ENCODE data around the gene TASOR2.
A peak's percentile ranks its signal among the peaks of the same experiment; 100 is the strongest.

TASOR2 gene, protein sequence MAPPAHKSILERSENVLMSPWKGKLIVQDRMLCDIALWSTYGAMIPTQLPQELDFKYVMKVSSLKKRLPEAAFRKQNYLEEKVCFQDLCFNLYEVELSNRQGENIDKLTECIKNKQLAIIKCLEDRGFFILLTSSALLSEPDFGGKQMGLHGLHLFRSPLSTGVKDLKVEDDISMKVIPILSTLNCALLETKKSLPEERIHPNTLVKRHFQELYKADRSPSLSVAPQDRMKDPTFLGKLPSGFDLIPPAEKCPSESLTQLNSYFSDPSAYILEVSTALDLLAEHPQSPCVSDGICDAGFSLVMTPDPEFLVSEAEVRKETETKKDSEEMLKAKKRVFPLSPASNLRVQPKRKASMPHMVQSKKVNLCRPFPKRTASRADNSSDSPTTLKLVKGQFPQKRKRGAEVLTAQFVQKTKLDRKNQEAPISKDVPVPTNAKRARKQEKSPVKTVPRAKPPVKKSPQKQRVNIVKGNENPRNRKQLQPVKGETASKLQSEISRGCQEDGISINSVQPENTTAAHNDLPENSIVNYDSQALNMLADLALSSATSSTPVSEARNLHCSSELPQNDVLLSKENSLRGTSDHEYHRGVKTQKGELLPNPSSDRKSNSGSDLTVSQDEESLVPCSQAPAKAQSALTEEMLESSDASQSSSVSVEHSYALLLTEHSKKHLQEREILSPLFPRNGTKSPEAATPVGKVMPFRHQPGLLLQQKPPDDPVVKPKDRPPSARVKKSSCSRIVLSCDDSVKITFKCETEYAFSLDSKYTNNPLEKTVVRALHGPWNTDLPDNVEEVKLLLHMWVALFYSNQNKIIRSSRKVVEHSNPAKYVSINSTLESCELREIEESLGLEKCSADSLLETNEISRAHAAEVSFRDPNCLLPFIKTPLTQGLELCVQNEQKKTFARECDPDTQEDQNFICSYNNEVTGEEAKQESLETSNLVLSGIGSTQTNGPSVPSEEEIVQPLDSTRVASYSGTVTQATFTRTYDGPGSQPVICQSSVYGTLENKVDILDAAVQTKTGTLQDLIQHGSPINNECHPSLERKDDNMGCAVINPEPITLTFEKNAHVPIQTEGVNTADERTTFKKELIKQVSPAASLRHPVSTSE (N-terminal part only)

DNA sequence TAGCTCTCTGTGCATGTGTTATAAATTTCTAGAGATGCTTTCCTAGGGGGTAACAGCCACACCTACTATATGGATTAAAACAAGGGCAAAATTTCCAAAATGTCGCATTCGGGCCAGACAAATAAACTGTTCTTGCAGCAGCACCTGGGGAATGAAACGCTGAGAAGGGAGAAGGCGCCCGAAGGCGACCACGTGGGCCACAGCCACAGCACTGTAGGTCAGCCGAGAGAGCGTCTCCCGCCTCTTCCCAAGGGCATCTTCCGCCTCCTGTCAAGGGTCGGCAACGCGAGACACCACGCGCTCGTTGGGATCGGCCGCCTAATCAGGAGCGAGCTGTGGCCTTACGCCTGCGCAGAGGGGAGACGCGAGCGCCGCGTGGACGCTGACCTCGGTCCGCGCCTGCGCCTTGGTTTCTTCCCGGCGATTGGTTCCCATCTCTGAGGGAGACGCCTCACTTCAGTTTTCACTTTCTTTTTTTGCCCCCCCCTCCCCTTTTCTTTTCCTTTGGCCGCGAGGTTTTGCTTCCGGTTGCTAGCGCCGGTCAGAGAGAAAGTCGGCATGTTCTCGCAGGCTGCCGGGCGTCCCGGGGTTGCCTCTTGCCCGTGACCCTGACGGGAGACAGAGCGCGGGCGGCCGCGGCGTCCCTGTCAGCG lies at the start of gene TASOR2:
TASOR2 (plus strand) TSS at position 521 of the 653 bp plus-strand sequence. CDS start 35,805 bp downstream, outside the sequence.
- peak; percentile 87 for DNase-seq (ENCODE audit: low read depth)

DNA sequence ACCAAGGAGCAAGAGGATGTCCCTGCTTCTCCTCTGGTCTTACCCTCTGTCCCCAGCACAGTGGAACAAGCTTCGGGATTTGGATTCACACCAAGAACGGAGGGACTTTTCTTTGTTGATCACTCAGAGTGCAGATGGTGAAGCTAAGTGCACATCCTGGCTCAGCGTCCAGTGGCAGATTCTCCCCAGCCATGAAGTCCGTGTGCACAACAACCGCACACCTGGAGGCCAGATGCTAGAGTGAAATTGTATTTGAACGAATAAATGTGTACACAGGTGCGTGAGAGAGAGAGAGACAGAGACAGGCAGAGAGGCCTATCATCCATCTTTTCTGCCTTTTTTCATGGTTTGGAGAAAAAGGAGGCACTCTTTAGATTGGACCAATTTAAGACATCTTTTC lies 49.7 kb upstream of the TASOR2 start:
- DNase-seq (ENCODE audit: low read depth), result no peak

DNA sequence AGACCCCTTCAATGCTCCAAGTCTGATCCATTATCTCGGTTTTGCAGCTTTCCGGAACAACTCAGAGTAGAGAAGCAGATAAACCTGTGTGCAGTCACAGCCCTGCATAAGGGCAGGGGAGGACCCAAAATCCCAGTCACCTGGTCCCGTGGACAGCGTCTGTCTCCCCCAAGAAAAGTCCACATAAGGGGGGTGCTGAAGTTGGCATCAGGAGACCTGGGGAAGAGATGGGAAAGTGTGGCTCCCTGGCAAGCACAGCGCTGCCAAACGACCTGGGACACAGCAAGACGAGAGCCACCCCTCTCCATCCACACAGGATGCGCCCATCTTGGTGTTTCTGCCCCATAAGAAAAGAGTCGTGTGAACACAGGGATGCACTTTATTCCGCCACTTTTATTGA lies 46.1 kb upstream of the TASOR2 start:
- no peak for DNase-seq (ENCODE audit: low read depth)

DNA sequence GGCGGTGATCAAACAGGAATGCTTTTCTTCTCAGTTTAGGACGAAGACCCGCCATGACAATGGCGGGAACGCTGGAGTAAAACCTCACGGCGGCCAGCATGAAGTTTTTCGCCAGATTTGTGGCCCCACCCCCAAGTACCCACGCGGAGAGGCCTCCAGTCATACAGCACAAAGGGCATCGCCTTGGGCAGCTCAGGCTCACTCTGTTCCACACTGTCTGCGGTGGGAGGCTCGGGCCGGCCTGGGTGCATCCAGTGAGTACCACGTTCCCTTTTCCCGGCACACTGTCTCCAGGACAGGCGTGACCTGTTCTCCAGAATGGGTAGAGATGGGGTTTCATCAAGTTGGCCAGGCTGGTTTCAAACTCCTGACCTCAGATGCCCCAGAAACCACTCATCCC lies 45.6 kb upstream of the TASOR2 start:
- no peak for DNase-seq (ENCODE audit: low read depth)

DNA sequence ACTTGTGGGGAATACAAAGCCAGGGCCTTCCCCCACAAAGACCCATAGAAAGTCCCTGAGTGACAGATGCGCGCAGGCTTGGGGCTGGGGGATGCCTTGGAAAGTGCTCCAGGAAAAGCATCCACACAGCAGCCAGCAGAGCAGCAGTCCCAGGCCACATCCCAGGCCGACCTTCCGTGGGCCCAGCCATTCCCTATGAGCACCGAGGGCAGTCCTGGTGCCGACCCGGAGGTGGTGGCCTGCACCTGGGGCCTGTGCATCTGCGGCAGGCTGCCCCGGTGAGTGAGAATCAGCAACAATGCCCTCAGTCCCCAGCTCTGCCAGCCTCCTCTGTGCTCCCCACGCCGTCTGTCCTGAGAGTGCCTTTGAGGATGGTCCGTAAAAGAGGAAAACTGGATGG lies 44.6 kb upstream of the TASOR2 start:
- DNase-seq (ENCODE audit: low read depth), result no peak

DNA sequence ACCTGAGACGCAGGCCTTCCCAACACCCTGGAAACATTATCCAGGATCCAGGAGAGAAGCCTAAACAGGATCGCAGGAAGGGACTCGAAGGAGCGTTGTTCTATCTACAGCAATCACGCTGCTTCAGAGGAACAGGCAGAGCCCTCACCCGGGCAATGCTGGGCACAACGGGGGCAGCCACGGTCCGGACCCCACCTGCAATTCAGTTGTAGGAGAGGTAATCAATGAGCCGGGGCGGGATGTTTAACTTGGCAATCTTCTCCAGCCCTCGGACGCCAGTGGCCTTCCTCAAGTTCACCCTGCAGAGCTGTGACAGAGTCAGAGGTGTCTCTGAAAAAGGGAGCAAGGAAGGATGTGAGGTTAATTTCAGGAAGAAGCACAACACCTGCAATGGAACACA lies 44.1 kb upstream of the TASOR2 start:
- DNase-seq (ENCODE audit: low read depth), result no peak

DNA sequence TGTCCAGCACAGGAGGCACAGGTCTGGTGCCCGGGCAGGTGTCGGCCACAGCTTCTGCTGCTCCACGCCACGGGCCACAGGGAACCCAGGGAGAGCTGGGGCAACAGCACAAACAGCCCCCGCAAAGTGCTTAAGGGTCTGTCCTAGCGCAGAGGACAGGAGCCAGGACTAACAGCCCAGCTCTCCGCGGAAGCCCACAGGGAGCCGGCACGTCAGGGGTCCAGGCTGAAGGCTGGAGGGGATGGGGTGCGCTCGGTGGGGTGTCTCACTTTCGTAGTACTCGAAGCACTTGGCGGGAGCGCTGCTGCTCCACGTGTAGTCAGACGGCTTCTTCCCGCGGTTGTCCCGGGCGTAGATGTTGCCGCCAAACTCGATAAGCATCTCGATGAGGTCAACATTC lies 43.1 kb upstream of the TASOR2 start:
- DNase-seq (ENCODE audit: low read depth), result no peak

DNA sequence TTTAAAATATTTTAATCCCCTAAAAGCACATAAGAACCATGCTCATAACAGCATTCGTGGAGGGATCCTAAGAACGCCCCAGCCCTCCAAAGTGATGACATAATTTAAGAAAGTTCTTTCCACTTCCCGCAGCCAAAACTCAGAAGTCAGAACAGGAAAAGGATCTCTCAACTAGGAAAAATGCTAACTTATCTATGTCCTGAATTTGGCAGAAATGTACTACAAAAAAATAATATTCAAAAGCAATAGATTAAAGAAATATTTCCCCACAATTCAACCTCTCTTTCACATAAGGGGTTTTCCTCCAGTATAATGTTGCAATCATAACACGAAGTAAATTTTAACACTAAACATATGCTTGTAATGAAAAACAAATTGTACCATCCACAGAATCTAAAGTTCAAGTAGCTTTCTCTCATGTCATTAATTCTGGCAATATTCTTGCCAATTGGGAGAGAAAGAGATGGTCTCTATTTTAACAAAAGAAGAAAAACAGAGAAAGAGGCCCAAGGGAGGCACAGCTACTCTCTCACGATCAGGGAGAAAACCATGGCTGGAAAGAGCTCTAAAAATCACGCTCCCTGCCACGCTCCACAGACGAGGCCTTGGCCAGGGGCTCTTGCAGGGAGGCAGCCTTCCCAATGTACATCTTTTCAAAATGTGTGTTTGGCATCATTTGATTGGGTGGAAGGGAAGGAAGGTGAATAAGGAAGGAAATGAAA lies 41.1 kb upstream of the TASOR2 start:
- DNase-seq (ENCODE audit: low read depth), result no peak

DNA sequence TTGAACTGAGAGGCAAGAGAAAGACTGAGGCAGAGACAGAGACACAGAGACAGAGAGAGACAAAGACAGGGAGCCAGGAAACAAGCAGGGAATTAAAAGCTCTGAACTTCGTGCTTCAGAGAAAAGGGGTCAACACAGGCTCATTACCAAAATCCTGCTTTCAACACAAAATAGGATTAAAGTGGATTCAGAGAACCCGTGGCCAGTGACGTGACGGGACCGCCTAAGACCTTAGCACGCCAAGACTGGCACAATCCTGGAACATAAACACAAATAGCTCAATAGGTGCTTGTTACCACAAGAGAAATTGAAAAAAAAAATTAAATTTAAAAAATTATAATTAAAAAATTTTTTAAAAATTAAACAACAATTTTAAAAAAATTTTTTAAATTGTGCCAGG lies 39.7 kb upstream of the TASOR2 start:
- DNase-seq (ENCODE audit: low read depth), result no peak

DNA sequence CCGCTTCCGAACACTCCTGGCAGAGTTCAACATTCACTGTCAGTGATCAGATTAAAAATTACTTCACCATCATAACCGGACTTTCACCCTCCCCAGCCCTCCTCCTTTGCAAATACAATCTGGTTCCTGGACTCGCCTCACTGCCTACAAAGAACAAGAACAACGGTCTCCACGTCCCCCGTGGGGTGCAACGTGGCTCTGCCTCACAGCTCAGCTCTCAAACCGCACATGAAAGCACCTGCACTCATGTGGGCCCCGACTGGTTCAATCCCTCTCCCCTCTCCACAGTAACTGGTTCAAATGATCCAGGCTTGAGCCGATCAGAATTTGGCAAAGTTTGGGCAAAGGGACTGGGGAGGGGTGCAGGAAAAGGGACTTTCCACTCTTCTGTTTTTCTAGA lies 39.3 kb upstream of the TASOR2 start:
- no peak for DNase-seq (ENCODE audit: low read depth)

DNA sequence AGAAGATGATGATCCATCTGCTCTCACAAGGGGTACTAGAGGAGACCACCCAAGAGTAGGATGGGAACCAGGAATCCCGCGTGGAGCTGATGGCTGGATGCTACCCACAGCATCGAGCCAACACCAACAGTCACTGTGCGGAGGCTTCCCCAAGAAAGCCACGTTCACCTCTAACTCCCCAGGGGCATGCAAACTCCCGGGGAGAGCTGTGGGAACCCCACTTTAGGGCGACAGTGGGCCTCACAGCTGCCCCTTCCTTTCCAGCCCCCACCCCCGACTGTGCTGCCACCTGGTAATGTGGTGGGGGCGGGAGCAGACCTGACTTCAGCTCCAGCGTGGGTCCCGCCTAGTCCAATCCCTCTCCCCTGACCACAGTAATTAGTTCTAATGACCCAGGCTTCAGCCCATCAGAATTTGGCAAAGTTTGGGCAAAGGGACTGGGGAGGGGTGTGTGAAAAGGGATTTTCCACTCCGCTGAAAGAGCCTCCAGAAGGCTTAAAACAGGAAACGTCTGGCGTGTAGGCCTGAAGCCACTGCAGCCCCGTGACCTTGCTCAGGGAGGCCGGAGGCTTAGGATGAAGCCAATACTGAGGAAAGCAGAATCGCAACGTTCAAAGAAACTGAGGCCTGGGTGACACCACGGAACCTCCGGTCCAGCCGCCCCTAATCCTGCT lies 38.6 kb upstream of the TASOR2 start:
- no peak for DNase-seq (ENCODE audit: low read depth)

DNA sequence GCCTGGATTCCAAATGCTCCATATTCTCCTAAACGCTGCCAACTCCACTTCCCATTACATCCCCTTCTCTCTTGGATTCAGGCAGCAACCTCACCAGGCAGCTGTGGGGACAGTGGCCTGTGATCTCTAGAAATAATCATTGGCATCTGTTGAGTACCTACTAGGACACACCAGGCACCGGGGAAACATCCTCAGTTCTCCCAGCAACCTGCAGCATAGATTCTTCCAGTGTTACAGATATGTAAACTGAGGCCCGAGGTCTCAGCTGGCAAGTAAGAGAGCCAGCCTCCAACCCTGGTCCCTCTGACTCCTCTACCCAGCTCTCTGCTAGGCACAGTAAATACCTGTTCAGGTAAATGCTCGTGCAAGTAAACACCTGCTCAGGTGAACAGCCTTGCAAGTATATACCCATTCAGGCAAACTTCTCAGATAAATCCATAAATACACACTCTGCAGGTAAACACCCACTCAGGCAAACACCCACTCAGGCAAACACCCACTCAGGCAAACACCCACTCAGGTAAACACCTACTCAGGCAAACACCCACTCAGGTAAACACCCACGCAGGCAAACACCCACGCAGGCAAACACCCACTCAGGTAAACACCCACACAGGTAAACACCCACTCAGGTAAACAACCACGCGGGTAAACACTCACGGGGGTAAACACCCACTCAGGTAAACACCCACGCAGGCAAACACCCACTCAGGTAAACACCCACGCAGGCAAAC lies 37.0 kb upstream of the TASOR2 start:
- DNase-seq (ENCODE audit: low read depth), result no peak

DNA sequence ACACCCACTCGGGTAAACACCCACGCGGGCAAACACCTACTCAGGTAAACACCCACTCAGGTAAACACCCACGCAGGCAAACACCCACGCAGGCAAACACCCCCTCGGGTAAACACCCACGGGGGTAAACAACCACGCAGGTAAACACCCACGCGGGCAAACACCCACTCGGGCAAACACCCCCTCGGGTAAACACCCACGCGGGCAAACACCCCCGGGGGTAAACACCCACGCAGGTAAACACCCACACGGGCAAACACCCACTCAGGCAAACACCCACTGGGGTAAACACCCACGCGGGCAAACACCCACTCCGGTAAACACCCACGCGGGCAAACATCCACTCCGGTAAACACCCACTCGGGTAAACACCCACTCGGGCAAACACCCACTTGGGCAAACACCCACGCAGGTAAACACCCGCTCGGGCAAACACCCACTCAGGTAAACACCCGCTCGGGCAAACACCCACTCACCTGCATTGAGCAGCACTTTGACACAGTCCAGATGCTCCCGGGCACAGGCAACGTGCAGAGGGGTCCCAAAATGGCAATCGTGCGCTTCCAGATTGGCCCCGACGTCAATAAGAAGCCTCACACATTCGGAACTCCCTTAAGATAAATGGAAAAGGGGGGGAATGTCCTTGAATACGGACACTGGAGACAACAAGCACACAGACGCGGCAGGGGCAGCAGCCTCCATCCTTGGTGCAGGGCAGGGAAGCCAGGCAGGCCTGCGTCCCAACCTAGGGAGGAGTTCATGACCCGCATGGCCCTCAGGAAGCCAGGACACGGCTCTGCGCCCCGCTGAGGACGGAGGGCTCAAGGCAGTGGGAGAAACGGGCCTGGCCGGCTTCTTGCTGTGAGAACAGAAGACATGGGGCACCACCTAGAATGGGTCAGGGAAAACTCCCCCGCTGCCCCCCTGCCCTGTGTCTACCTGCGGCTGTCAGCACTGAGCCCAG lies 35.9 kb upstream of the TASOR2 start:
- DNase-seq (ENCODE audit: low read depth), result no peak

DNA sequence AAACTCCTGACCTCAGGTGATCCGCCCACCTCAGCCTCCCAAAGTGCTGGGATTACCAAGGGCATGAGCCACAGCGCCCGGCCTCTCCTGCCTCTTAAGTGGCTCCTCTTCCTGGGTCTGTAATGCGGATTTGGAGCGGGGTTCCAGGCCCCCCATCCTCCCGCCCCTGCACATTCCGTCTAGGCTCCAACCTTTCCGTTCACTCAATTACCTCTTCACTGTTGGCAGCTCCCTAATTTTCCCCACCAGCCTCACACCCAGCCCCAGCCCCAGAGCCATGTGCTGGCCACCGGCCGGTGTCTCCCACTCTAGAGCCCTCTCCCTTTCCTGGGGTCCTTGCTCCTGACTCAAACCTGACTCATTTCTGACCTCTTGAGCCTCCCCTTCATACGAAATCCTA lies 34.9 kb upstream of the TASOR2 start:
- DNase-seq (ENCODE audit: low read depth), result no peak

DNA sequence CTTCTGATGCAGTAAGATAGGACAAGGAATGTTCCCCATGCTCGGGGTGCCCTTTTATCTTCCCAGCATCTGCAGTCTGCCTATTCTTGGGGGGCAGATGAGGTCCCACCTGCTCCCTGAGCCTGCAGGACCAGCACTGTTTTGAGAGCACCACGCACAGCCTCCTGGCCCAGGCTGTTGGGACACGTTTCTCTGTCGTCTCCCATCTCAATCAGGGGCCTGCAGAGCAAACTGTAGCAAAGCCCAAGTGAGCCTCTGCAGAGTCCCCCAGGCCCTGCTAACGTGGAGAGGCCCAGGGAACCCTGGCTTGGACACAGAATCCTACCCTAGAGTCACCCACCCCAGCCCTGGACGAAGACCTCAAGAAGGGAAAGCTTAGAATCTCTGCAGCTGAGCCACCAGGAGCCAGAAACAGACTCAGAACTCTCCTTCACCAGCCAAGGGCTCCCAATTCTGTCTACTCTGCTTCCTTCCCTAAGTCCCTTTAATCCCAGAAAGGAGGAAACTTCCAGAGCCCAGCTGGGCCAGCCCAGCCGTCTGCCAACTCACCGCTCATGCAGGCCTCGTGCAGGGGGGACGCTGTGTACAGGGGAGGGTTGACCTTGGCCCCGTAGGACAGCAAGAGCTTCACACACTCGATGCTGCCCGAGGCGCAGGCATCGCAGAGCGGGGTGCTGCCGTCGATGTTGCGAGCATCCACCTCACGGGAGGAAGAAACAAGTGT lies 33.8 kb upstream of the TASOR2 start:
- no peak for DNase-seq (ENCODE audit: low read depth)

DNA sequence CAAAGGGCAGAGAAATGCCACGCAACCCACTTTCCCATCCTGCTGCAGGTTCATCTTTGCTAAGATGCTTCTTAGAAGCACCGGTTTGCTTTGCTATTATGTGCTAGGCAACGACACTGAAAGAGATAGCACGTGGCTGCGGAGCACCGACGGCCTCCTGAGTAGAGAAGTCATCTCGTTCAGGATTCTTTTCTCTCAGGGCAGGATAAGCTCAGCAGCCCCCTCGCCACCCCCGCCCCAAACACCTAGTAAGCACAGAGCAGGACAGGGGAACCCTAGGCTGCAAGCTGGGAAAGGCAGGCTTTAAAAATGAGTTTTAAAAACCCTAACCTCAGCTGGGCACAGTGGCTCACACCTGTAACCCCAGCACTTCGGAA lies 33.3 kb upstream of the TASOR2 start:
- DNase-seq (ENCODE audit: low read depth), result no peak

DNA sequence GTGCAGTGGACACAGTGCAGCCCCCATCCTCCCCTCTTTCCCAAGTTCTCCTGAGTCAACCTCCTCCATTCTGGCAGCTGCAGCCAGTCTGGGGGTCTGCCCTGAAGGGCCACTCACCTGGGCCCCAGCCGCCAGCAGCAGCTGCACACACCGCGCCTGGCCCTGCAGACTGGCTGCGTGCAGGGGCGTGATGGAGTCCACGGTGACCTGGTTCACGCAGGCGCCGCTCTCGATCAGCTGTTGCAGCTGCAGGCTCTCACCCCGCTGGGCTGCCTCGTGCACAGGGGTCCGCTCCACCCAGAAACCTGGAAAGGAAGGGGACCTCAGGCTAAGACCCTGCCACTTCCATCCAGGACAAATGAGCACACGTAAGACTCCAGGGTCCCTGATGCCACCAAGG lies 31.9 kb upstream of the TASOR2 start:
- no peak for DNase-seq (ENCODE audit: low read depth)

DNA sequence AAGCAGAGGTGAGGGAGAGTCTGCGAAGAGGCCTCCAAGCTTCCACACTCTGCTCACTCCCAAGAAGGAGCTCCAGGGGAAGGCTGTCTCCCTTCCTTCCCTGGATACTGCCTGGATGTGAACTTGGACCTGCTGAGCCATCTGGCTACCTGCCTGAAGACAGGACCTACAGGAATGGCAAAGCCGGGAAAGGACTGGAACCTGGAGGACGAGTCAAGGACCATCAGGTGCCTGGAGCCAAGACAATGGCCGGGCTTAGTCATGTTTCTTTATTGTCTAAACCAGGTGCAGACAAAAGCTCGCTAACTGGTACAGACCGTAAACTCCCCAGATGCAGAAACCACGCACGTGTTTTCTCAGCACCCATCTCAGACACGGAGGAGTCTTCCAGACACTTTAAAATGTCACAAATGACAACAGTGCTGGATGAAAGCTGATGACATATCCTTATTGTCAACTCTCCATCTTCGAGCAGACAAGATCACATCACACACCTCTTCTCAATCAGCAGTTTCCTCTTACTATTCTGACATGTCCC lies 30.4 kb upstream of the TASOR2 start:
- no peak for DNase-seq (ENCODE audit: low read depth)
